Mesothelial cell of epicardium (in vitro differentiated cells): ENCODE results near the gene LYRM1. TPM values are rescaled to one million over a fixed set of nuclear protein-coding genes. Genes with fewer than 3 reads are reported as not detected.
"Not testable (repeated sequence)": the region's sequence is repeated elsewhere in the genome, so short reads cannot be mapped to it uniquely, and the experiment has no call there.

Source experiments
- DNase-seq, 2 experiments: peaks; one replicate each; pipeline ENCODE4 v3.0.0; 2021; ENCODE audit warnings: low spot score in 2 of 2; ENCODE audit not compliant: unreplicated experiment in 2 of 2
- H3K27ac Mint-ChIP-seq: 2 replicates; pipeline ENCODE4 v1.8.0; 2021; ENCODE audit warnings: mixed read lengths
- H3K27me3 Mint-ChIP-seq: 2 replicates; pipeline ENCODE4 v1.8.0; 2021; ENCODE audit warnings: low read depth, mixed read lengths
- H3K36me3 Mint-ChIP-seq: 2 replicates; pipeline ENCODE4 v1.8.0; 2021; ENCODE audit warnings: mixed read lengths
- H3K4me1 Mint-ChIP-seq: 2 replicates; pipeline ENCODE4 v1.8.0; 2021; ENCODE audit warnings: mixed read lengths
- H3K4me3 Mint-ChIP-seq: 2 replicates; pipeline ENCODE4 v1.8.0; 2021; ENCODE audit warnings: mild to moderate bottlenecking, moderate library complexity, mixed read lengths
- H3K9me3 Mint-ChIP-seq: 2 replicates; pipeline ENCODE4 v1.8.0; 2021; ENCODE audit warnings: mixed read lengths
- total RNA-seq: library from RNA; stranded (reverse); gene quantifications from 3 replicates; pipeline ENCODE4 v1.2.1, GENCODE V29; 2021
- TF ChIP-seq, protein P1 (sequence below): fragments of 200-600 bp; sonication (generic); IDR thresholded peaks from one replicate; pipeline ENCODE4 v1.5.0; 2021; ENCODE audit warnings: antibody characterized with exemption; ENCODE audit not compliant: unreplicated experiment

The LYRM1 gene
- total RNA-seq, 1 donor from 2014 or later, result 15.9 TPM

DNA sequence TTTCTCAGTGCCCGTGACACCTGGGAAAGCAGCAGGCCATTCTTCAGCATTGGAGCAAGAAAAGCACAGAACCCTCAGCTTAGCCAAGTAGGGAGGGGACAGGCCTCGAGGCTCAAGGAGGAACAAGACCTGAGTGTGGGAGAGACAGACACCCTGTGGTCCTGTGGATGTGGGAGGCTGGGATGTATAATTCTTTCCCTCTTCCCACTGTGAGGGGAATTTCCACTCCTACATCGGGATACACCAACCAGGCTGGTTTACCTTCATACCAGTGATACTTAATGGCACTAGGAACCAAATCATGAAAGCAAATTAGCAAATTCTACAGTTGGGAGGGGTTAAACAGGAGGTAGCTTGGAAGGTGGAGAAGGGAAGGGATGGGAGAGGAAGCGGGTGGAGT lies 41.7 kb downstream of the LYRM1 start:
- Mint-ChIP-seq H3K36me3 (no peaks in the 10 kb centered on the region), H3K27me3 (no peaks in the 10 kb centered on the region), H3K9me3 (no peaks in the 10 kb centered on the region), H3K4me3 (no peak overlapping the region), H3K27ac (no peak overlapping the region), H3K4me1 (no peaks in the 10 kb centered on the region)
- DNase-seq, result no peak
- TF ChIP-seq, protein P1, sequence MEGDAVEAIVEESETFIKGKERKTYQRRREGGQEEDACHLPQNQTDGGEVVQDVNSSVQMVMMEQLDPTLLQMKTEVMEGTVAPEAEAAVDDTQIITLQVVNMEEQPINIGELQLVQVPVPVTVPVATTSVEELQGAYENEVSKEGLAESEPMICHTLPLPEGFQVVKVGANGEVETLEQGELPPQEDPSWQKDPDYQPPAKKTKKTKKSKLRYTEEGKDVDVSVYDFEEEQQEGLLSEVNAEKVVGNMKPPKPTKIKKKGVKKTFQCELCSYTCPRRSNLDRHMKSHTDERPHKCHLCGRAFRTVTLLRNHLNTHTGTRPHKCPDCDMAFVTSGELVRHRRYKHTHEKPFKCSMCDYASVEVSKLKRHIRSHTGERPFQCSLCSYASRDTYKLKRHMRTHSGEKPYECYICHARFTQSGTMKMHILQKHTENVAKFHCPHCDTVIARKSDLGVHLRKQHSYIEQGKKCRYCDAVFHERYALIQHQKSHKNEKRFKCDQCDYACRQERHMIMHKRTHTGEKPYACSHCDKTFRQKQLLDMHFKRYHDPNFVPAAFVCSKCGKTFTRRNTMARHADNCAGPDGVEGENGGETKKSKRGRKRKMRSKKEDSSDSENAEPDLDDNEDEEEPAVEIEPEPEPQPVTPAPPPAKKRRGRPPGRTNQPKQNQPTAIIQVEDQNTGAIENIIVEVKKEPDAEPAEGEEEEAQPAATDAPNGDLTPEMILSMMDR, result no peak

DNA sequence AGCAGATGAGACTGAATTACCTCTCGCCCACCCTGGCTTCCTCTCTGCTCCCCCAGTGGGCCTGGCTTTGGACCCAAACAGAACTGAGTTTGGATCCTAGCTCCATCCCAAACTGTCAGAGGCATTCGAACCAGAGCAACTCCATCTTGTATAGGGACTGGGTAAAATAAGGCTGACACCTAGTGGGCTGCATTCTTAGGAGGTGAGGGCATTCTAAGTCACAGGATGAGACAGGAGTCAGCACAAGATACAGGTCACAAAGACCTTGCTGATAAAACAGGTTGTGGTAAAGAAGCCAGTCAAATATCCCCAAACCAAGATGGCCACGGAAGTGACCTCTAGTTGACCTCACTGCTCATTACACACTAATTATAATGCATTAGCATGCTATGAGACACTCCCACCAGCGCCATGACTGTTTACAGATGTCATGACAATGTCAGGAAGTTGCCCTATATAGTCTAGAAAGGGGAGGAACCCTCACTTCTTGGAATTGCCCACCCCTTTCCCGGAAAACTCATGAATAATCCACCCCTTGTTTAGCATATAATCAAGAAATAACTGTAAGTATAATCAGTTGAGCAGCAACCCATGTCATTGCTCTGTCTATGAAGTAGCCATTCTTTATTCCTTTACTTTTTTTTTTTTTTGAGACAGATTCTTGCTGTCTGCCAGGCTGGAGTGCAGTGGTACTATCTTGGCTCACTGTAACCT lies 44.4 kb downstream of the LYRM1 start:
- Mint-ChIP-seq H3K36me3 (no peaks in the 10 kb centered on the region), H3K4me3 (no peak overlapping the region), H3K27me3 (no peaks in the 10 kb centered on the region), H3K4me1 (no peaks in the 10 kb centered on the region), H3K9me3 (no peaks in the 10 kb centered on the region), H3K27ac (no peak overlapping the region)
- no peak for DNase-seq
- TF ChIP-seq, protein P1, result no peak

DNA sequence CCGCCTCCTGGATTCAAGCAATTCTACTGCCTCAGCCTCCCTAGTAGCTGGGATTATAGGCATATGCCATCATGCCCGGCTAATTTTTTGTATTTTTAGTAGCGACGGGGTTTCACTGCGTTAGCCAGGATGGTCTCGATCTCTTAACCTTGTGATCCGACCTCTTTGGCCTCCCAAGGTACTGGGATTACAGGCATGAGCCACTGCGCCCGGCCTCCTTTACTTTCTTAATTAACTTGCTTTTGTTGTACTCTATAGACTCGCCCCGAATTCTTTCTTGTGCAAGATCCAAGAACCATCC lies 45.0 kb downstream of the LYRM1 start:
- not testable (repeated sequence) for H3K4me1 Mint-ChIP-seq, H3K9me3 Mint-ChIP-seq, H3K4me3 Mint-ChIP-seq, H3K27ac Mint-ChIP-seq, H3K27me3 Mint-ChIP-seq, H3K36me3 Mint-ChIP-seq, DNase-seq

DNA sequence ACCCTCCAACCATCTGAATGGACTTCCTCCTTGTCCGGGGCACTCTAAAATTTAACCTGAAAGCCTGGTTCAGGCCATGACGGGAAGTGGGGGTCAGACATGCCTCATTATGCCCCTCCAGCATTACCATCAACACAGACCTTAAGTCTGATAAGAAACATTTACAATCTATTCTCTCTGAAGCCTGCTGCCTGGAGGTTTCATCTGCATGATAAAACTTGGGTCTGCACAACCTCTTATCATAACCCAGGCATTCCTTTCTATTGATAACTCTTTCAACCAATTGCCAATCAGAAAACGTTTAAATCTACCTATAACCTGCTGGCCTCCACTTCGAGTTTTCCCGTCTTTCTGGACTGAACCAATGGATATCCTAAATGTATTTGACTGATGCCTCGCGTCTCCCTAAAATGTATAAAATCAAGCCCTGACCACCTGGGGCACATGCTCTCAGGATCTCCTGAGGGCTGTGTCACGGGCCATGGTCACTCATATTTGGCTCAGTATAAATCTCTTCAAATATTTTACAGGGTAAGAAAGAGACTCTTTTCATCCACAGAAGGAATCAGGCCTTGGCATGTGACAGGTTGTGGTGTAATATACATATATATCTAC lies 45.6 kb downstream of the LYRM1 start:
- Mint-ChIP-seq H3K4me3 (no peak overlapping the region), H3K27me3 (no peaks in the 10 kb centered on the region), H3K4me1 (no peaks in the 10 kb centered on the region), H3K27ac (no peak overlapping the region), H3K36me3 (no peaks in the 10 kb centered on the region), H3K9me3 (no peaks in the 10 kb centered on the region)
- TF ChIP-seq, protein P1, result no peak
- no peak for DNase-seq

DNA sequence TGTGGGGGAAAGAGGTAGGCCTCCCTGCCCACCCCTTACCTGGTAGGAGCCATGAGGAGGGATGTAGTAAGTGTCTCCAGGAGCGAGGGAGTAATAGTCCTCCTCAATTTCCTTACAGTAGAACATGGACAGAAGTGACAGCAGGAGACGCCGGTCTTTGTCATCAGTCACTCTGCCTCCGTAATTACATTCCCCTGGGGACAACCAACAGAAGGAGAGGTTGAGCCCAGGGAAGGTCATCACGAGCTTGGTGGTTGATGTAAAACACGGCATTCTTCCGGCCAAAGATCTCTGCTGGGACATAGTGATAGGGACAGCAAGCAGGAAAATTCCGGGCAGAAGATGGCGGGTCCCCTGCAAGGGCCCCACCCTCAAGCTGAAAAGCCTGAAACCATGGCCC lies 47.9 kb downstream of the LYRM1 start:
- DNase-seq, result no peak
- Mint-ChIP-seq H3K9me3 (no peaks in the 10 kb centered on the region), H3K27me3 (no peaks in the 10 kb centered on the region), H3K4me3 (no peak overlapping the region), H3K27ac (no peak overlapping the region), H3K4me1 (no peaks in the 10 kb centered on the region), H3K36me3 (no peaks in the 10 kb centered on the region)
- TF ChIP-seq, protein P1, result no peak

DNA sequence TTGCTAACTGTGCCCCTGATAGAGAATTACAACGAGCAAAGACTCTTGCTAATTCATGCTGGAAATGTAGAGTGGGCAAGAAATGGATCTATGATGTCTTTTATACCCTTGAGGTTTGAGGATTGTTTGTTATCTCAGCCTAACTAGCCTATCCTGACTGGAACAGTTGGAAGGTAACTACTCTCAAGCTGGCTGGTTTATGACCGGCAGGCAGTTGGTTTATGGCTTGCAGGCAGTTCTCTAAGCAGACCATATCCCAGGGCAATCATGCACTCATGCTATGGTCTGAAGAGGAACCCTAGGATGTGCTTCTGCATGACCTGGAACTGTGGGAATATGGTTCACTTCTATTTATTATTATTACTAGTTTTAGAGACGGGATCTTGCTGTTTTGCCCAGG lies 49.1 kb downstream of the LYRM1 start:
- Mint-ChIP-seq H3K27ac (no peak overlapping the region), H3K9me3 (no peaks in the 10 kb centered on the region), H3K27me3 (no peaks in the 10 kb centered on the region), H3K4me1 (no peaks in the 10 kb centered on the region), H3K4me3 (no peak overlapping the region), H3K36me3 (no peaks in the 10 kb centered on the region)
- TF ChIP-seq, protein P1, result no peak
- no peak for DNase-seq
